GM21723 (cell line): ENCODE measurements around the gene CD33.

Experiments used
- ATAC-seq: cut with Tn5 transposase; IDR thresholded peaks from one replicate; pipeline ENCODE4 v1.9.1; 2021; ENCODE audit warnings: mild to moderate bottlenecking, moderate library complexity; ENCODE audit not compliant: unreplicated experiment

Gene CD33

GRCh38 chr19:51258165-51259160 lies 33.6 kb downstream of the CD33 start:
- no peak for ATAC-seq

GRCh38 chr19:51259348-51260245 lies 34.7 kb downstream of the CD33 start:
- no peak for ATAC-seq

GRCh38 chr19:51263808-51264207 lies 38.9 kb downstream of the CD33 start:
- no peak for ATAC-seq

GRCh38 chr19:51271067-51271466 lies 46.2 kb downstream of the CD33 start:
- no peak for ATAC-seq

GRCh38 chr19:51272183-51272810 lies 47.4 kb downstream of the CD33 start:
- no peak for ATAC-seq

GRCh38 chr19:51274049-51274770 lies 49.3 kb downstream of the CD33 start:
- no peak for ATAC-seq

GRCh38 chr19:51277112-51277511 lies 52.2 kb downstream of the CD33 start:
- no peak for ATAC-seq

- no peak for ATAC-seq
Measured at GRCh38 chr19:51282335-51282734, 57.5 kb downstream of the CD33 start.

GRCh38 chr19:51285682-51286081 lies 60.8 kb downstream of the CD33 start:
- no peak for ATAC-seq
